GM19240 (cell line): ENCODE measurements around the gene GCK.
"Not testable (repeated sequence)": the region's sequence is repeated elsewhere in the genome, so short reads cannot be mapped to it uniquely, and the experiment has no call there.

Experiments
- DNase-seq: peaks from one replicate; pipeline ENCODE4 v3.0.0; 2011; ENCODE audit warnings: low spot score; ENCODE audit not compliant: insufficient read length

The GCK gene

DNA sequence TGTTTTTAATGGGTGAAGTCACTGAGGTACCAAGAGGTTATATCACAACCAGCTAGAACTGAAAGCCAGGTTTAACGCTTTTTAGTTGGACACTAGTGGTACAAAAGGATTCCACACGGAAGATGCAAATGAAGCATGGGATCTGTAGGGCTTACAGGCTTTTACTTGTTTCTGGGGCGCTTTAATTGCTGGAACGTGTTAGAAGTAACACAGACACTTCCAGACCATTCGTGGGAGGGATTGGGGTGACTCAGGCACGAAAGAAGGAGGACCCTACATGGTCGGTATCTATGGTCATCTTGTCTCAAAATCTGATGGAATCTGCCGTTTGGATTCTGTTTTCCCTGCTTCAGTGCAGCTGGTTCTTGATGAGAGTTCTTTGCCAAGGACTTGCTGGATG lies 12.6 kb upstream of the GCK start:
- no peak for DNase-seq

DNA sequence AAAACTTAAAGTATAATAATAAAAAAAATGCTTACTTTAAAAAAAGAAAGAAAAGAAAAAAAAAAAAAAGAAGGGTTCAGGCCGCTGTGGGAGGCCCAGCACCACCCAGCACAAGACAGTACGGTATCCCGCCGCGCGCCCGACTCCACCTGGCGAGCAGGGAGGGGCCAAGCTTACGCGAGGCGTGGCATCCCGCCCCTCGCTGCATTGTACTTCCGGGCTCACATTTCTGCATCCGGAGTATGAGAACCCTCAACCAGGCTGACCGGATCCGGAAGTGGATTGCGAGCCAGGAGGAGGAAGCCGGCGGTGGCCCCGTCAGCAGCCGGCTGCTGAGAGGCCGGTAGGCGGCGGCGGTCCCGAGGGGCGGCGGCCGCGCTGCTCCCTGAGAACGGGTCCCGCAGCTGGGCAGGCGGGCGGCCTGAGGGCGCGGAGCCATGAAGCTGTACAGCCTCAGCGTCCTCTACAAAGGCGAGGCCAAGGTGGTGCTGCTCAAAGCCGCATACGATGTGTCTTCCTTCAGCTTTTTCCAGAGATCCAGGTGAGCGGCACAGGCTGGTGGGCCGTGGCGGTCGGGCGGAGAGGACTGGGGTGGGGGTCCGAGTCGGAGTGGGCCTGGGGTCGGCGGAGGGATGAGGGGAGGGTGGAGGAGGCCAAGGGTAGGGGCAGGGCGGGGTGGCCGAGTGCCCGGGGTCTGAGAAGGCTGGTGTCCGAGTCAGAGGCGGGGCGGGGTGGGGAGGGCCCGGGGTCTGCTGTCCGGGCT lies 11.6 kb upstream of the GCK start, which contains the start of gene YKT6:
Gene YKT6 (plus strand): TSS at position 280 of the 763 bp plus-strand sequence. CDS start 158 bp downstream, at position 438.
- peak; percentile 99 for DNase-seq

- DNase-seq, result not testable (repeated sequence)
Measured at GRCh38 chr7:44200163-44200562, 10.9 kb upstream of the GCK start.

- DNase-seq, result no peak
Measured at GRCh38 chr7:44197474-44197873, 8.2 kb upstream of the GCK start.

DNA sequence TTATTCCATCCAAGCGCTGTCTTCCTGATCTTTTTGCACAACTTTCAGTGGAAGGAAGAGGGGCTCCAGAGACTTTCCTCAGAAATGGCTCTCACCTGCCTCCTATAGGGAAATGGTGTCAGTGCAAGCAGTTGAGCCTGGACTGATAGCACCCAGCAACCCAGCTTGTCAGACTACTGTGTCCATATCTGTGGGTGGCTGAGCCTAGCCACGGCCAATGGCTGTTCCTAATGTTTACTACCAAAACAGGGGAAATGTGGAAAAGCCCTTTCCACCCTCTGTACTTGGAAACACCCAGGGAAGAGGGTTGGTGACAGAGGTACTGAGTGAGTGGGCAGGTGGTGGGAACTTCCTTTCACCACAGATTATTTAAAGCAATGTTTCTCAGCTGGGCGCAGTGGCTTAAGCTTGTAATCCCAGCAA lies 7.2 kb upstream of the GCK start:
- no peak for DNase-seq

GRCh38 chr7:44195889-44196288 lies 6.7 kb upstream of the GCK start:
- no peak for DNase-seq

DNA sequence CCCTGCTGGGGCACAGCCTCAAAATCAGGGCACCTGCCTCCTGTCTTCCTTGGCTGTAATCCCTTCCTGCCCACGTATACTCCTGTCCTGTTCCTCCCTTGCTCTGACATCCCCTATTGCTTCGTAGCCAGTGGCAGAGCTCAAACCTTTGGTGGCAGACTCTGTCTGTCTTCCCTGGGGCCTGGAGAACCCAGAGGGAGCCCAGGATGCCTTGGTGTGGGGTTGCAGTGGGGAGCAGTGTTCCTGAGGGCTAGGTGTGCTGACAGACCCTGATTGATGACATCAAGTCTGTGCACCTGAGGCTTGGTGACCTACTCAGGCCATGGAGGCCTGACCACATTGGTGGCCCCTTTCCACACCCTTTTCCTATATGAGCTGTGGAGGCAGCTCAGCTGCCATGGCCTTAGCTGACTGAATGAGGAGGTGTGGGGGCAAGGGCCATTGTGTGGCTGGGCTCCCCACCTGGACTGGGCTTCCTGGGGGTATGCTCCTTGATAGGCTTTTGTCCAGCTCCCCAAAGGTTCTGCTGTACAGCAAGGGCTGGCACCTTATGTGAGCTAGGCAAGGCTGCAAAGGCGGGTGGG lies 5.4 kb upstream of the GCK start:
- no peak for DNase-seq

GRCh38 chr7:44194069-44194468 lies 4.8 kb upstream of the GCK start:
- no peak for DNase-seq

GRCh38 chr7:44193011-44193802 lies 4.0 kb upstream of the GCK start:
- no peak for DNase-seq

DNA sequence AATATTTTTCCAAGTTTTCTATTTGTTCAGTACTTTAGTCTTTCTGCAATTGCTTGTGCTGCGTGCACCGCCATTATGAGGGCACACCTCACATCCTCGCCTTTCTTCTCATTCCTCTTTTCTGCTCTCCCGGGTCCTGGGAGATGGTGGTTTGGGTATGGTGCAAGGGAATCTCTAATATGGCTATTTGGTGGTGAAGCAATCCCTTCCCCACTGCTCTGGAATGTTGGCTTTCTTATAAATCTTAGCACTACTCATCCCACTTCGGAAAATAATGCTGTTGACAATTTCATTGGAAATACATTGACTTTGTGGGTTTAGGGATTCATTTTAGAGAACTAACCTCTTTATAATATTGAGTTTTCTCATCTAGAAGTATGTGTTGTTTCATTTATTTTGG lies 1.9 kb upstream of the GCK start:
- no peak for DNase-seq

- DNase-seq, result no peak
Measured at GRCh38 chr7:44189993-44190872, 994 bp upstream of the GCK start.

DNA sequence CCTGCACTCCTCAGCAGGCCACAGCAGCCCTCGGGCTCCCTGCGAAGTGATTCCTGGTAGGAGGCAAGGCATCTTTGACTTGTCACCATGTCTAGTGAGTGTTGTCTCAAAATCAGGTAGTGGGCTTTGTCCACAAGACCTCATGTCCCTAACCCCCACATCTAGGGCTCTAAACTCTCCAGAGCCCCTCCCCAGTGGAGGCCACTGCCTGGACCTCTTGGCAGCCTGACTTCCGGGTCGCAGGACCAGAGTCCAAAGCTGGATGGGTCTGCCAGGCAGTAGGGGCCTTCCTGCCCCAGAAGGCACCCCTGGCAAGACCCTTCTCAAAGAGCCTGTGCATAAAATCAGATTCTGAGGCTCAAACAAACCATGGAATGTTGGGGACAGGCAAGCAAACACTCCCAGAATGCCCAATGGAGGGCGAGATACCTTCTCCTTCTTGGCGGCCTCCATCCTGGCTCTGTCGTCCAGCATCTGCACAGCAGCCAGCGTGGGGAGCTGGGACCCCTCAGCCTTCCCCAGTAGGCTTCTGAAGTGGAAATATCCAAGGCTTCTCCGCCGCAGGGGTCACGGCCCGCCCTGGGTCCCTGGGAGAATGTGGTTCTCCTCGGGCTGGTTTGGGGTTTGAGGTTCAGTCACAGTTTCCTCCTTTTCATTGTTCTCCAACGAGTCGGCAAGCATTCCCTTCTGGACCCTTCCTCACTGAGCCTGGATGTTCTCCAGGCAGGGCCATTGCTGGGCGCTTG lies 586 bp downstream of the GCK start:
- DNase-seq, result no peak

GRCh38 chr7:44187636-44188416 lies 1.4 kb downstream of the GCK start:
- no peak for DNase-seq

DNA sequence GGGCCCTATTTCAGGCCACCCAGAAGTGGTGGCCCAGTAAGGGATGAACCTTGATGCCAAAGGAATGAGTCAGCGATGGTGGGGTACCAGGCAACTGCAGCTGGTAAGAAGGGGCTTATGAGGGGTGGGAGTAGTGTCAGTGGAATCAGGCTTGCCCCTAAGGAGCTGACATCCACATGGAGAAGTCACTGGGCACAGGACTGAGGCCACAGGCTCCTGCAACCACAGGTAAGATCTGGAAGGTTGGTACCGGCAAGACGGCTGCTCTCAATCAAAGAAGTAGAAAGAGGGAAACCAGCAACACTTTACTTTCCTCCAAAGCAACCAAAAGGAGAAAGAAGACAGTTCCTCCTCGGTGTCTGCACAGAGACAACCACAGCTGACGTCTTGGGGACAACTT lies 2.5 kb downstream of the GCK start:
- DNase-seq, result no peak

DNA sequence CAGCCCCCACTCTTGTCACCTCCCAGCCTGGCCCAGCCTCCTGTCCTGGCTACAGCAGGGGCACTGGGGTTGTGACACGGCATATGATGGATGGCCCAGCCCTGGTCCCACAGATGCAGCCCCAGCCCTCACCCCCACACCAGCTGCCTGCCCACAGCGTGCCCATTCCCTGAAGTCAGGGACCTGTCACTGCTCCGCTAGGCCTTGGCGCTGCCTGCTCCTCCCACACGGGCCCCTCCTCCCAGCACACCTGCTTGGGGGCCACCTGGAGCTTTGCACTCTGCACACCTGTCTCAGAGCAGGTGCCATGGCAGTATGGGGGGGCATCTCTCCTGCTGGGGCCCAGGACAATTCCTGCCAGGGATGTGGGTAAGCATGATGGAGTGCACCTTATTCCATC lies 3.5 kb downstream of the GCK start:
- no peak for DNase-seq

DNA sequence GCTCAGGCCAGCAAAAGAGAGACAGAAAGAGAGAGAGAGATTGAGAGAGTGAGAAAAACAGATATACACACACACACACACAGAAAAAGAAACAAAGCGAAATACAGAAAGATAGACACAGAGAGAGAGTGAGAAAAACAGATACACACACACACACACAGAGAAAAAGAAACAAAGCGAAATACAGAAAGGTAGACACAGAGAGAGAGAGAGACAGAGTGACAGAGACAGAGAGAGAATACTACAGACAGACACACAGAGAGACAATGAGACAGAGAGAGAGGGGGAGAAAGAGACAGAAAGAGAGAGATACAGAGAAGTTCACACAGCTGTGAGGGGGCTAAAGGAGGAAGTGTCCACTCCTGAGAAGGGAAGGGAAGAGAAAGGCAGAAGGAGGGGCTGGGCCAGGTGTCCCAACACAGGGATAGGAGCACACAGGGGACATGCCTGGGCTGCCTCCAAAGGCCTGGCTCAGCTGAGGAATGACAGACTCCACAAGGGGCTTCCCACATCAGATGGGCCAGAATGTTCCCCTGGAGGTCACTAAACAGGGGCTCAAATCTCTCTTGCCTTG lies 4.3 kb downstream of the GCK start:
- DNase-seq, result no peak

- DNase-seq, result no peak
Measured at GRCh38 chr7:44184206-44184872, 4.9 kb downstream of the GCK start.

GRCh38 chr7:44183386-44183785 lies 5.9 kb downstream of the GCK start:
- DNase-seq, result no peak

DNA sequence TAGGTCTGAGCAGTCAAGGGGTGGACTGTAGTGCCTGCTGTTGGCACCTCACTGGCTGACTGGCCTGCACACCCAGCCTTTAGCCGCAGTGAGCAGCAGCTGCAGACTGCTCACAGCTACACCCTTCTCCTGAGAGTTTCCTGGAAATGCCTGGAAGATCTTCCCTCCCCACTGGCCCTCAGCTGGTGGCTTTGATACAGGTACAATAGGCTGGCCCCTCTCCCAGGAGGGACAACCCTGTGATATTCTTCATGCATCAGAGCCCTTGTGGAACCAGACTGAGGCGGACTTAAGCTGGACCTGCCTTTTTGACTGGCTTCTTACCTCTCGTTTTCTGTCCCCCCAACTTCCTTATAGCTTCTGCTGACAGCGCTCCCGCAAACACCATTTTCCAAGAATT lies 6.4 kb downstream of the GCK start:
- DNase-seq, result no peak
